PC-3 (cell line): ENCODE data around the gene CCR7. TPM values are rescaled to one million over a fixed set of nuclear protein-coding genes. Genes with fewer than 3 reads are reported as not detected.
"Not testable (repeated sequence)": the region's sequence is repeated elsewhere in the genome, so short reads cannot be mapped to it uniquely, and the experiment has no call there.

ENCODE experiments used
- ATAC-seq: fragments of 200-7000 bp; cut with Tn5 transposase; 2 replicates; pipeline ENCODE4 v1.9.1; 2020; ENCODE audit warnings: mild to moderate bottlenecking, moderate library complexity
- BruUV-seq: library from RNA; stranded (reverse); fragments of 400-500 nt; replicated peaks from 2 replicates; lab custom pipeline; 2021; lab: Mats Ljungman, UMichigan
- CTCF ChIA-PET: fragments of 300-600 bp; sonication (Branson Sonifier 250); formaldehyde crosslinking; loops from one replicate; lab custom pipeline; 2022; ENCODE audit warnings: antibody characterized with exemption; lab: Charles Lee
- POLR2A ChIA-PET: fragments of 300-600 bp; sonication (Branson Sonifier 250); formaldehyde crosslinking; loops from one replicate; lab custom pipeline; 2022; ENCODE audit warnings: antibody characterized with exemption; ENCODE audit not compliant: unreplicated experiment; lab: Charles Lee
- DNase-seq: peaks from one replicate; pipeline ENCODE4 v3.0.0-alpha.2; 2015
- H2AFZ ChIP-seq: fragments of 300-600 bp; sonication (generic); 2 replicates; pipeline ENCODE4 v1.6.0; 2016; ENCODE audit warnings: antibody characterized with exemption, low read length
- H3F3A ChIP-seq: fragments of 300-600 bp; sonication (generic); one replicate; pipeline ENCODE4 v1.6.0; 2017; ENCODE audit warnings: antibody characterized with exemption, low read length, control low read depth, mild to moderate bottlenecking; ENCODE audit not compliant: unreplicated experiment
- H3K27ac ChIP-seq: fragments of 300-600 bp; sonication (generic); 2 replicates; pipeline ENCODE4 v1.5.1; 2016; ENCODE audit warnings: mild to moderate bottlenecking, low read length
- H3K27me3 ChIP-seq: fragments of 300-600 bp; sonication (generic); 2 replicates; pipeline ENCODE4 v1.6.1; 2016; ENCODE audit warnings: low read length, mixed read lengths
- H3K36me3 ChIP-seq: fragments of 300-600 bp; sonication (generic); 2 replicates; pipeline ENCODE4 v1.6.1; 2016; ENCODE audit warnings: low read depth, mixed run types, low read length, mixed read lengths
- H3K4me1 ChIP-seq: fragments of 300-600 bp; sonication (generic); 2 replicates; pipeline ENCODE4 v1.5.1; 2016; ENCODE audit warnings: low read length; ENCODE audit not compliant: insufficient read depth
- H3K4me2 ChIP-seq: fragments of 300-600 bp; sonication (generic); 2 replicates; pipeline ENCODE4 v1.6.0; 2016; ENCODE audit warnings: low read length
- H3K4me3 ChIP-seq: fragments of 300-600 bp; sonication (generic); 2 replicates; pipeline ENCODE4 v1.5.1; 2016; ENCODE audit warnings: mild to moderate bottlenecking, low read length, mixed read lengths
- H3K79me2 ChIP-seq: fragments of 300-600 bp; sonication (generic); 2 replicates; pipeline ENCODE4 v1.6.1; 2017; ENCODE audit warnings: low read length, mixed read lengths
- H3K9ac ChIP-seq: fragments of 300-600 bp; sonication (generic); 2 replicates; pipeline ENCODE4 v1.6.0; 2016; ENCODE audit warnings: mild to moderate bottlenecking, low read length
- H3K9me2 ChIP-seq: fragments of 300-600 bp; sonication (generic); replicated peaks from 2 replicates; pipeline ENCODE4 v1.6.1; 2016; ENCODE audit warnings: mixed run types, low read length, mixed read lengths
- H3K9me3 ChIP-seq: fragments of 300-600 bp; sonication (generic); 2 replicates; pipeline ENCODE4 v1.6.1; 2016; ENCODE audit warnings: low read length, mixed read lengths
- H4K20me1 ChIP-seq: fragments of 300-600 bp; sonication (generic); 2 replicates; pipeline ENCODE4 v1.6.1; 2016; ENCODE audit warnings: low read length, mixed read lengths
- CTCF ChIP-seq: fragments of 300-600 bp; sonication (generic); conservative IDR thresholded peaks from 2 replicates; pipeline ENCODE4 v1.5.1; 2017; ENCODE audit warnings: antibody characterized with exemption, low read depth, mild to moderate bottlenecking, low read length
- EZH2 ChIP-seq: fragments of 300-600 bp; sonication (generic); IDR thresholded peaks from one replicate; pipeline ENCODE4 v1.6.1; 2017; ENCODE audit warnings: antibody characterized with exemption, mild to moderate bottlenecking, low read length; ENCODE audit not compliant: unreplicated experiment
- EZH2phosphoT487 ChIP-seq: fragments of 300-600 bp; sonication (generic); IDR thresholded peaks from 2 replicates; pipeline ENCODE4 v1.6.1; 2018; ENCODE audit warnings: mild to moderate bottlenecking, antibody characterized with exemption, low read length, borderline replicate concordance
- intact Hi-C: fragments of 100-400 bp; cut with micrococcal nuclease; formaldehyde crosslinking; loops from 2 replicates; pipeline ENCODE4 v1.9.0; 2023
- total RNA-seq: library from RNA; depleted of rRNA; stranded (reverse); fragments of >200 nt; gene quantifications from 2 replicates; pipeline ENCODE4 v1.2.3, GENCODE V29; 2014

Gene CCR7
- total RNA-seq, 1 experiment from 2014 or later: not detected

DNA sequence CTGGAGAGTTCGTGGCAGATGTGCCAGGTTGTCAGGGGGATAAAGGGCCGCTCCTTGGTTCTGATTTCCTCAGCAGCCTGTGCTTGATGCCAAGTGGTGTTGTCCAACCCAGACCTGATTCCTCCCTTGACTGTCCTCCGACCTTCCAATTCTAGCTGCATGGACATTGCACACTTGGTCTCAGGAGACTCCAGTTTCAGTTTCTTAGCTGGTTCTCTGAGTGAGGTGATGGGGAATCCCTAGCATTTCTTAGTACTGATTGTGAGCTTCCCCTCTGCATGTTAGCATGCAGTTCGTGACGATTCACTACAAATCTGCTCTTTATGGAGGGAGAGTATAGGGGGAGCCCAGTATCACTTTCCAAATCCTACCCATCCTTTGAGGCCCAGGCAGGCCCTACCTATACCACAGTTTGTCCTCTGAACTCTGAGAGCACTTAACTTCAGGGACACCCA, 12.4 kb upstream of the CCR7 start:
- Histone ChIP-seq H4K20me1 (no peaks in the 10 kb centered on the region), H3F3A (no peaks in the 10 kb centered on the region), H3K4me1 (no peaks in the 10 kb centered on the region), H3K27me3 (no peaks in the 10 kb centered on the region), H3K79me2 (no peaks in the 10 kb centered on the region), H3K4me3 (no peak overlapping the region), H3K4me2 (no peak overlapping the region), H3K9me3 (no peaks in the 10 kb centered on the region), H3K36me3 (no peaks in the 10 kb centered on the region), H3K27ac (no peak overlapping the region), H3K9ac (no peak overlapping the region), H2AFZ (no peak overlapping the region), H3K9me2 (no peaks in the 10 kb centered on the region)
- DNase-seq: no peak
- ATAC-seq: no peak
- POLR2A ChIA-PET: no interaction called here
- TF ChIP-seq EZH2 (no peak), CTCF (no peak), EZH2phosphoT487 (no peak)
- intact Hi-C loops: no loop called here
- no TSS peak for BruUV-seq
- CTCF ChIA-PET: no interaction called here

GRCh38 chr17:40576113-40576740, 11.0 kb upstream of the CCR7 start:
- intact Hi-C loops: no loop called here
- Histone ChIP-seq H3K9ac (no peak overlapping the region), H4K20me1 (no peaks in the 10 kb centered on the region), H3K27me3 (no peaks in the 10 kb centered on the region), H3K79me2 (no peaks in the 10 kb centered on the region), H2AFZ (no peak overlapping the region), H3K27ac (no peak overlapping the region), H3F3A (no peaks in the 10 kb centered on the region), H3K9me2 (no peaks in the 10 kb centered on the region), H3K4me3 (no peak overlapping the region), H3K4me2 (no peak overlapping the region), H3K36me3 (no peaks in the 10 kb centered on the region), H3K9me3 (no peaks in the 10 kb centered on the region), H3K4me1 (no peaks in the 10 kb centered on the region)
- no peak for DNase-seq
- ATAC-seq: no peak
- no TSS peak for BruUV-seq
- ChIA-PET POLR2A (no interaction called here), CTCF (no interaction called here)
- TF ChIP-seq EZH2phosphoT487 (no peak), CTCF (no peak), EZH2 (no peak)

GRCh38 chr17:40574292-40574691, 9.0 kb upstream of the CCR7 start:
- Histone ChIP-seq H3K9me3 (no peaks in the 10 kb centered on the region), H3K9ac (no peak overlapping the region), H3K4me3 (no peak overlapping the region), H3K9me2 (no peaks in the 10 kb centered on the region), H3K79me2 (no peaks in the 10 kb centered on the region), H3F3A (no peaks in the 10 kb centered on the region), H3K27ac (no peak overlapping the region), H4K20me1 (no peaks in the 10 kb centered on the region), H3K4me2 (no peak overlapping the region), H3K36me3 (no peaks in the 10 kb centered on the region), H3K27me3 (no peaks in the 10 kb centered on the region), H2AFZ (no peak overlapping the region), H3K4me1 (no peaks in the 10 kb centered on the region)
- ChIA-PET CTCF (interaction anchor here (0.7 kb wide), 1 partner anchor 15 kb away, joined by 3 read pairs; no protein-coding TSS in a partner anchor), POLR2A (no interaction called here)
- DNase-seq (no peak), ATAC-seq (no peak)
- TF ChIP-seq CTCF: no peak
- no peak for TF ChIP-seq EZH2phosphoT487
- no peak for TF ChIP-seq EZH2
- intact Hi-C loops: no loop called here
- no TSS peak for BruUV-seq

GRCh38 chr17:40572245-40572993, 7.1 kb upstream of the CCR7 start:
- H3K27ac ChIP-seq, ATAC-seq, H3F3A ChIP-seq, H3K4me1 ChIP-seq, CTCF ChIA-PET, H3K9me2 ChIP-seq, H3K9ac ChIP-seq, H3K9me3 ChIP-seq, DNase-seq, H3K79me2 ChIP-seq, H3K4me3 ChIP-seq, intact Hi-C loops, H3K4me2 ChIP-seq, H3K27me3 ChIP-seq, BruUV-seq, H3K36me3 ChIP-seq, H4K20me1 ChIP-seq, POLR2A ChIA-PET, H2AFZ ChIP-seq: not testable (repeated sequence)
